ENCODE results near the gene SUGP2.
"Not testable (repeated sequence)": the region's sequence is repeated elsewhere in the genome, so short reads cannot be mapped to it uniquely, and the experiment has no call there.

SUGP2 gene

GRCh38 chr19:18955042-18955441 is 78.3 kb downstream of the SUGP2 start:
- H3K4me3 ChIP-seq (ENCODE audit: low read depth, low read length): no peak overlapping the region
- no peak for TF ChIP-seq CTCF (IDR thresholded peaks at IDR 0.05; ENCODE audit: borderline replicate concordance, insufficient read depth, low read depth, low read length)

- no peak for TF ChIP-seq CTCF (IDR thresholded peaks at IDR 0.05; ENCODE audit: borderline replicate concordance, insufficient read depth, low read depth, low read length)
- H3K4me3 ChIP-seq (ENCODE audit: low read depth, low read length): no peak overlapping the region
These were observed 79.2 kb downstream of the SUGP2 start for GRCh38 chr19:18954094-18954493.

GRCh38 chr19:18952364-18953003 is 80.8 kb downstream of the SUGP2 start:
- not testable (repeated sequence) for H3K4me3 ChIP-seq (ENCODE audit: low read depth, low read length)

- no peak for TF ChIP-seq CTCF (IDR thresholded peaks at IDR 0.05; ENCODE audit: borderline replicate concordance, insufficient read depth, low read depth, low read length)
- H3K4me3 ChIP-seq (ENCODE audit: low read depth, low read length): no peak overlapping the region
These were observed 81.5 kb downstream of the SUGP2 start for GRCh38 chr19:18951721-18952281.

- TF ChIP-seq CTCF (IDR thresholded peaks at IDR 0.05; ENCODE audit: borderline replicate concordance, insufficient read depth, low read depth, low read length): no peak
- H3K4me3 ChIP-seq (ENCODE audit: low read depth, low read length): no peak overlapping the region
These were observed 83.5 kb downstream of the SUGP2 start for GRCh38 chr19:18949858-18950257.

- H3K4me3 ChIP-seq (ENCODE audit: low read depth, low read length): no peak overlapping the region
- TF ChIP-seq CTCF (IDR thresholded peaks at IDR 0.05; ENCODE audit: borderline replicate concordance, insufficient read depth, low read depth, low read length): no peak
These were observed 84.4 kb downstream of the SUGP2 start for GRCh38 chr19:18948976-18949356.

- no peak overlapping the region for H3K4me3 ChIP-seq (ENCODE audit: low read depth, low read length)
- no peak for TF ChIP-seq CTCF (IDR thresholded peaks at IDR 0.05; ENCODE audit: borderline replicate concordance, insufficient read depth, low read depth, low read length)
These were observed 85.0 kb downstream of the SUGP2 start for GRCh38 chr19:18948075-18948975.
